Stimulated activated CD8-positive, alpha-beta memory T cell treated with anti-CD3 and anti-CD28 coated beads, Interleukin-2, amount 100 ng/mL, for 1 hour (primary cell): ENCODE measurements around the gene KCNN3.
"Not testable (repeated sequence)": the region's sequence is repeated elsewhere in the genome, so short reads cannot be mapped to it uniquely, and the experiment has no call there.

Experiments used
- DNase-seq, 2 donors: peaks; one replicate each; pipeline ENCODE4 v3.0.0-alpha.2; 2020; ENCODE audit warnings: low read depth in 2 of 2

Gene KCNN3

GRCh38 chr1:154870115-154870571 is at the start of gene KCNN3:
KCNN3 (minus strand) TSS chr1:154870281; CDS start chr1:154869964, 317 bp downstream.
- peak; percentile 25 to 46 for DNase-seq

GRCh38 chr1:154913273-154913672 is 43.2 kb upstream of the KCNN3 start:
- DNase-seq, result no peak

- no peak for DNase-seq
These were observed 42.7 kb upstream of the KCNN3 start for GRCh38 chr1:154912755-154913154.

GRCh38 chr1:154911691-154912550 is 41.8 kb upstream of the KCNN3 start:
- no peak for DNase-seq

GRCh38 chr1:154910851-154911250 is 40.8 kb upstream of the KCNN3 start:
- DNase-seq, result no peak

- DNase-seq, result no peak
These were observed 38.9 kb upstream of the KCNN3 start for GRCh38 chr1:154908937-154909336.

GRCh38 chr1:154908129-154908528 is 38.0 kb upstream of the KCNN3 start:
- DNase-seq, result not testable (repeated sequence)

GRCh38 chr1:154906621-154907081 is 36.6 kb upstream of the KCNN3 start:
- no peak for DNase-seq

GRCh38 chr1:154902938-154903566 is 33.0 kb upstream of the KCNN3 start:
- DNase-seq, result no peak

- DNase-seq, result no peak
These were observed 31.5 kb upstream of the KCNN3 start for GRCh38 chr1:154901591-154901990.

GRCh38 chr1:154899041-154899440 is 29.0 kb upstream of the KCNN3 start:
- no peak for DNase-seq

GRCh38 chr1:154896771-154897286 is 26.7 kb upstream of the KCNN3 start:
- DNase-seq, result no peak

- DNase-seq, result no peak
These were observed 25.7 kb upstream of the KCNN3 start for GRCh38 chr1:154895798-154896197.

GRCh38 chr1:154891452-154891851 is 21.4 kb upstream of the KCNN3 start:
- DNase-seq, result no peak

GRCh38 chr1:154888757-154889156 is 18.7 kb upstream of the KCNN3 start:
- DNase-seq, result no peak

- no peak for DNase-seq
These were observed 16.4 kb upstream of the KCNN3 start for GRCh38 chr1:154886281-154887015.

GRCh38 chr1:154884869-154885701 is 15.0 kb upstream of the KCNN3 start:
- no peak for DNase-seq

GRCh38 chr1:154883919-154884868 is 14.1 kb upstream of the KCNN3 start:
- DNase-seq, result no peak

- DNase-seq, result no peak
These were observed 11.9 kb upstream of the KCNN3 start for GRCh38 chr1:154881820-154882535.
